DND-41 (cell line): ENCODE results near the gene HDHD3.
"Not testable (repeated sequence)": the region's sequence is repeated elsewhere in the genome, so short reads cannot be mapped to it uniquely, and the experiment has no call there.

Experiments
- ATAC-seq: fragments of 200-7000 bp; cut with Tn5 transposase; 3 replicates; pipeline ENCODE4 v1.9.1; 2021; ENCODE audit warnings: low read depth; ENCODE audit not compliant: insufficient read depth
- DNase-seq: peaks from one replicate; pipeline ENCODE4 v3.0.0-alpha.2; 2020
- H2AFZ ChIP-seq: 2 replicates; pipeline ENCODE4 v1.6.0; 2012; ENCODE audit warnings: low read depth, low read length
- H3K27ac ChIP-seq: 2 replicates; pipeline ENCODE4 v1.5.1; 2012; ENCODE audit warnings: low read length, inconsistent platforms
- H3K27me3 ChIP-seq: fragments of 200-600 bp; sonication (generic); 2 replicates; pipeline ENCODE4 v1.6.0; 2012; ENCODE audit warnings: low read length, mild to moderate bottlenecking, inconsistent platforms; ENCODE audit not compliant: insufficient read depth, poor library complexity
- H3K36me3 ChIP-seq: 2 replicates; pipeline ENCODE4 v1.5.1; 2012; ENCODE audit warnings: low read length, inconsistent platforms; ENCODE audit not compliant: insufficient read depth
- H3K4me1 ChIP-seq: 2 replicates; pipeline ENCODE4 v1.5.1; 2012; ENCODE audit warnings: mild to moderate bottlenecking, low read length; ENCODE audit not compliant: insufficient read depth
- H3K4me2 ChIP-seq: 2 replicates; pipeline ENCODE4 v1.6.0; 2012; ENCODE audit warnings: mild to moderate bottlenecking, moderate library complexity, low read length, inconsistent platforms; ENCODE audit not compliant: insufficient read depth
- H3K4me3 ChIP-seq, 2 experiments: fragments of 200-600 bp in 1 of 2; shearing (Covaris generic) in 1 of 2; 2 replicates each; pipeline ENCODE4 v1.5.1; 2012 to 2016; ENCODE audit warnings: inconsistent platforms in 2 of 2, low read length in 2 of 2, mild to moderate bottlenecking in 2 of 2, low read depth in 1 of 2, moderate library complexity in 1 of 2
- H3K79me2 ChIP-seq: 2 replicates; pipeline ENCODE4 v1.6.0; 2012; ENCODE audit warnings: low read length, inconsistent platforms; ENCODE audit not compliant: insufficient read depth
- H3K9ac ChIP-seq: 2 replicates; pipeline ENCODE4 v1.6.0; 2012; ENCODE audit warnings: low read depth, mild to moderate bottlenecking, inconsistent platforms, low read length, moderate library complexity
- H3K9me3 ChIP-seq: 2 replicates; pipeline ENCODE4 v1.5.1; 2012; ENCODE audit warnings: low read length, moderate library complexity, mild to moderate bottlenecking, inconsistent platforms; ENCODE audit not compliant: insufficient read depth, severe bottlenecking
- H4K20me1 ChIP-seq: 2 replicates; pipeline ENCODE4 v1.6.0; 2012; ENCODE audit warnings: low read length; ENCODE audit not compliant: insufficient read depth
- EZH2 ChIP-seq: IDR thresholded peaks from 3 replicates; pipeline ENCODE4 v1.6.1; 2012; ENCODE audit warnings: borderline replicate concordance, low read depth, mild to moderate bottlenecking, moderate library complexity, low read length, inconsistent platforms; ENCODE audit not compliant: severe bottlenecking
- TF ChIP-seq, protein P1 (sequence below): IDR thresholded peaks from 2 replicates; pipeline ENCODE4 v1.5.1; 2012; ENCODE audit warnings: borderline replicate concordance, low read length, moderate library complexity, mild to moderate bottlenecking; ENCODE audit not compliant: poor library complexity, severe bottlenecking; ENCODE audit errors: extremely low read depth

Gene HDHD3

DNA sequence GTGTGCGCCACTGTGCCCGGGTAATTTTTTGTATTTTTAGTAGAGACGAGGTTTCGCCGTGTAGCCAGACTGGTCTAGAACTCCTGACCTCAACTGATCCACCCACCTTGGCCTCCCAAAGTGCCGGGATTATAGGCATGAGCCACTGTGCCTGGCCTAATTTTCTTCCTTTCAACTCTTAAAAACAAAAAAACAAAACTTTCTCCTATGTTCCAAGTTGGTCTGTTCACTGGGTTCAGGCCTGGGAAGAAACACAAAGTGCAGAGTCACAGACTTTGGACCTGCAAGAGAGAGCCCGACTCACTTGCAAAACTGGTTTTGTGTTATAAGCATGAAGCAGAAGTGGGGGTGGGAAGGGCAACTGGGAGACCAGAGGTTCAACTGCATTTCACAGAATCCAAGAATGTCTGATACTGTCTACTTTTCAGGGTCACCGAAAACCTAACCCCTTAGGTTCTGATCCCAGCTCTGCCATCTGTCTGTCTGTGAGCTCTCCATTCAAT lies 5.2 kb upstream of the HDHD3 start:
- DNase-seq (no peak), ATAC-seq (no peak)
- Histone ChIP-seq H4K20me1 (no peaks in the 10 kb centered on the region), H3K4me3 (no peak overlapping the region), H3K79me2 (no peaks in the 10 kb centered on the region), H3K9me3 (no peaks in the 10 kb centered on the region), H3K4me2 (no peak overlapping the region), H3K9ac (no peak overlapping the region), H3K36me3 (no peaks in the 10 kb centered on the region), H3K4me1 (peaks cover 5% of the 10 kb centered on the region), H3K27ac (no peak overlapping the region), H3K27me3 (no peaks in the 10 kb centered on the region), H2AFZ (no peak overlapping the region)
- TF ChIP-seq, protein P1, sequence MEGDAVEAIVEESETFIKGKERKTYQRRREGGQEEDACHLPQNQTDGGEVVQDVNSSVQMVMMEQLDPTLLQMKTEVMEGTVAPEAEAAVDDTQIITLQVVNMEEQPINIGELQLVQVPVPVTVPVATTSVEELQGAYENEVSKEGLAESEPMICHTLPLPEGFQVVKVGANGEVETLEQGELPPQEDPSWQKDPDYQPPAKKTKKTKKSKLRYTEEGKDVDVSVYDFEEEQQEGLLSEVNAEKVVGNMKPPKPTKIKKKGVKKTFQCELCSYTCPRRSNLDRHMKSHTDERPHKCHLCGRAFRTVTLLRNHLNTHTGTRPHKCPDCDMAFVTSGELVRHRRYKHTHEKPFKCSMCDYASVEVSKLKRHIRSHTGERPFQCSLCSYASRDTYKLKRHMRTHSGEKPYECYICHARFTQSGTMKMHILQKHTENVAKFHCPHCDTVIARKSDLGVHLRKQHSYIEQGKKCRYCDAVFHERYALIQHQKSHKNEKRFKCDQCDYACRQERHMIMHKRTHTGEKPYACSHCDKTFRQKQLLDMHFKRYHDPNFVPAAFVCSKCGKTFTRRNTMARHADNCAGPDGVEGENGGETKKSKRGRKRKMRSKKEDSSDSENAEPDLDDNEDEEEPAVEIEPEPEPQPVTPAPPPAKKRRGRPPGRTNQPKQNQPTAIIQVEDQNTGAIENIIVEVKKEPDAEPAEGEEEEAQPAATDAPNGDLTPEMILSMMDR = no peak
- TF ChIP-seq EZH2 = no peak

DNA sequence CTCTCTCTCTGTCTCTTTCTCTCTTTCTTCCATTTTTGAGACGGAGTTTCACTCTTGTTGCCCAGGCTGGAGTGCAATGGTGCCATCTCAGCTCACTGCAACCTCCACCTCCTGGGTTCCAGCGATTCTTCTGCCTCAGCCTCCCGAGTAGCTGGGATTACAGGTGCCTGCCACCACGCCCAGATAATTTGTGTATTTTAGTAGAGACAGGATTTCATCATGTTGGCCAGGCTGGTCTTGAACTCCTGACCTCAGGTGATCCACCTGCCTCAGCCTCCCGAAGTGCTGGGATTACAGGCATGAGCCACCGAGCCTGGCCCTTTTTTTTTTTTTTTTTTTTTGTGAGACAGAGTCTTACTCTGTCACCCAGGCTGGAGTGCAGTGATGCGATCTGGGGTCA lies 4.7 kb upstream of the HDHD3 start:
- H3K9me3 ChIP-seq, H3K4me1 ChIP-seq, H3K36me3 ChIP-seq, H3K4me3 ChIP-seq, H3K4me2 ChIP-seq, H3K9ac ChIP-seq, ATAC-seq, DNase-seq, H3K27ac ChIP-seq, H3K27me3 ChIP-seq, H4K20me1 ChIP-seq, H2AFZ ChIP-seq, H3K79me2 ChIP-seq: not testable (repeated sequence)

- ATAC-seq (no peak), DNase-seq (no peak)
- H3K27ac ChIP-seq = no peak overlapping the region
These were observed 4.1 kb upstream of the HDHD3 start for GRCh38 chr9:113380869-113381378.

DNA sequence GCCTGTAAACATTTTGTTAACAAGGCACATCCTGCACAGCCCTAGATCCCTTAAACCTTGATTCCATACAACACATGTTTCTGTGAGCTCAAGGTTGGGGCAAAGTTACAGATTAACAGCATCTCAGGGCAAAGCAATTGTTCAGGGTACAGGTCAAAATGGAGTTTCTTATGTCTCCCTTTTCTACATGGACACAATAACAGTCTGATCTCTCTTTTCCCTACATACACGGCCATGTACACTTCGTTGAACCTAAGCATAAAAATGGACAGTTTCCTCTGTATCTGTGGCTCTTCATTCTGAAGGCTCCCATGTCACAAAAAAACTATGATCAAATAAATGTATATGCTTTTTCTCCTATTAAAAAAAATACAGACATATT lies 3.0 kb upstream of the HDHD3 start:
- not testable (repeated sequence) for H3K4me3 ChIP-seq, H3K9me3 ChIP-seq, H3K4me2 ChIP-seq, H3K79me2 ChIP-seq, H4K20me1 ChIP-seq, H2AFZ ChIP-seq, DNase-seq, ATAC-seq, H3K36me3 ChIP-seq, H3K27ac ChIP-seq, H3K27me3 ChIP-seq, H3K9ac ChIP-seq
- H3K4me1 ChIP-seq = peaks cover 19% of the 10 kb centered on the region

More at GRCh38 chr9:113380869-113381378, 4.1 kb upstream of the HDHD3 start:
- H3K36me3 ChIP-seq = no peaks in the 10 kb centered on the region
- no peak overlapping the region for H2AFZ ChIP-seq
- no peak for TF ChIP-seq EZH2
- TF ChIP-seq, protein P1 = no peak
- H3K4me2 ChIP-seq = no peak overlapping the region
- no peaks in the 10 kb centered on the region for H3K9me3 ChIP-seq
- H3K79me2 ChIP-seq = no peaks in the 10 kb centered on the region
- no peak overlapping the region for H3K4me3 ChIP-seq
- H3K4me1 ChIP-seq = peaks cover 10% of the 10 kb centered on the region
- no peaks in the 10 kb centered on the region for H3K27me3 ChIP-seq
- H3K9ac ChIP-seq = no peak overlapping the region
- H4K20me1 ChIP-seq = no peaks in the 10 kb centered on the region

- H3K4me2 ChIP-seq, H3K27me3 ChIP-seq, H4K20me1 ChIP-seq, H3K27ac ChIP-seq, H3K4me3 ChIP-seq, H3K36me3 ChIP-seq, DNase-seq, H3K9ac ChIP-seq, H2AFZ ChIP-seq, ATAC-seq, H3K9me3 ChIP-seq, H3K79me2 ChIP-seq: not testable (repeated sequence)
- peaks cover 19% of the 10 kb centered on the region for H3K4me1 ChIP-seq
These were observed 2.5 kb upstream of the HDHD3 start for GRCh38 chr9:113379094-113379828.
